GM19025 (cell line): Measurements from ENCODE around the gene ATP6AP1.

ENCODE experiments used
- ATAC-seq: cut with Tn5 transposase; IDR thresholded peaks from one replicate; pipeline ENCODE4 v1.9.1; 2021; ENCODE audit warnings: mild to moderate bottlenecking, low read depth, moderate library complexity; ENCODE audit not compliant: unreplicated experiment

Gene ATP6AP1

GRCh38 chrX:154485150-154486051 is 56.9 kb downstream of the ATP6AP1 start:
- no peak for ATAC-seq

- ATAC-seq, result no peak
Measured at GRCh38 chrX:154486052-154486395, 57.5 kb downstream of the ATP6AP1 start.
